Spleen (tissue), 11 donors: ENCODE measurements around the gene EIF2AK3. TPM values are rescaled to one million over a fixed set of nuclear protein-coding genes. Genes with fewer than 3 reads are reported as not detected.

Source experiments
- DNase-seq: peaks from one replicate; pipeline ENCODE4 v3.0.0-alpha.2; 2020
- H3K27ac ChIP-seq, 8 donors: fragments of 200-600 bp; sonication (generic) in 7 of 8; 1 replicate in 4 of 8; 2 replicates in 4 of 8; pipeline versions ENCODE4 v1.5.0 to v1.8.0; 2016 to 2021; ENCODE audit warnings: inconsistent platforms in 4 of 8, mild to moderate bottlenecking in 4 of 8, moderate library complexity in 1 of 8
- H3K27me3 ChIP-seq, 7 donors: fragments of 200-600 bp; sonication (generic) in 6 of 7; replicated peaks in 1 of 7; 1 replicate in 4 of 7; 2 replicates in 3 of 7; pipeline versions ENCODE4 v1.5.0 to v1.8.0; 2016 to 2021; ENCODE audit warnings: inconsistent platforms in 3 of 7, mild to moderate bottlenecking in 1 of 7
- H3K36me3 ChIP-seq, 6 donors: fragments of 200-600 bp; sonication (generic) in 5 of 6; 1 replicate in 4 of 6; 2 replicates in 2 of 6; pipeline versions ENCODE4 v1.5.0 to v1.8.0; 2016 to 2021; ENCODE audit warnings: inconsistent platforms in 2 of 6
- H3K4me1 ChIP-seq, 6 donors: fragments of 200-600 bp; sonication (generic) in 5 of 6; 1 replicate in 3 of 6; 2 replicates in 3 of 6; pipeline versions ENCODE4 v1.5.0 to v1.8.0; 2016 to 2021; ENCODE audit warnings: inconsistent platforms in 3 of 6
- H3K4me3 ChIP-seq, 8 donors: fragments of 200-600 bp; sonication (generic) in 7 of 8; 1 replicate in 4 of 8; 2 replicates in 4 of 8; pipeline versions ENCODE4 v1.5.0 to v1.8.0; 2016 to 2021; ENCODE audit warnings: inconsistent platforms in 4 of 8, mild to moderate bottlenecking in 4 of 8, moderate library complexity in 2 of 8
- H3K9me3 ChIP-seq, 8 donors: fragments of 200-600 bp; sonication (generic) in 7 of 8; 1 replicate in 4 of 8; 2 replicates in 4 of 8; pipeline versions ENCODE4 v1.5.0 to v1.8.0; 2016 to 2021; ENCODE audit warnings: inconsistent platforms in 4 of 8
- CTCF ChIP-seq, 11 experiments: fragments of 200-600 bp in 7 of 11; fragments of 450-650 bp in 4 of 11; sonication (generic) in 4 of 11; IDR thresholded peaks in 8 of 11; conservative IDR thresholded peaks in 3 of 11; 1 replicate in 7 of 11; 2 replicates in 4 of 11; pipeline versions ENCODE4 v1.4.0 to v1.8.0; 2016 to 2021; ENCODE audit warnings: antibody characterized with exemption in 11 of 11, inconsistent platforms in 4 of 11, mild to moderate bottlenecking in 1 of 11
- POLR2A ChIP-seq, 3 donors: fragments of 450-650 bp; IDR thresholded peaks; one replicate each; pipeline ENCODE4 v1.5.1; 2017; ENCODE audit warnings: antibody characterized with exemption in 3 of 3, mild to moderate bottlenecking in 1 of 3
- POLR2AphosphoS5 ChIP-seq, 3 donors: sonication (generic); formaldehyde crosslinking; IDR thresholded peaks; one replicate each; pipeline ENCODE4 v1.5.1; 2017; ENCODE audit warnings: antibody characterized with exemption in 3 of 3
- WGBS, 5 donors: extraction: QIAGEN DNeasy Blood & Tissue Kit in 3 of 5; methylation state at CpG; one replicate each; pipeline versions ENCODE4 v1.1.5 to v1.1.7; 2013 to 2018; 5-methylcytosine and 5-hydroxymethylcytosine counted together
- intact Hi-C: fragments of 100-400 bp; cut with DNase I; formaldehyde crosslinking; loops from one replicate; pipeline ENCODE4 v1.15.0; 2023; ENCODE audit warnings: low total_unique reads
- polyA plus RNA-seq, 3 donors: library from polyadenylated mRNA; stranded (reverse); fragments of 200-250 nt; gene quantifications; one replicate each; pipeline ENCODE4 v1.2.1, GENCODE V29; 2013
- total RNA-seq, 7 donors: library from RNA; depleted of rRNA in 3 of 7; stranded (reverse); fragments of >200 nt in 3 of 7; fragmentation: NEBNext Ultra II Directional in 4 of 7; extraction: Animal tissue kit (Norgen Biotek cat#: 25700) in 4 of 7; gene quantifications; one replicate each; pipeline versions ENCODE4 v1.1.0 to v1.2.1, GENCODE V29; 2016 to 2021
- donor health status: healthy with polysubstance abuse.
- donor health status: DM: no; HTN: no; CAD: no; lungs with moderate emphysema.
- donor health status: DM: no; HTN: no; CAD: no.
- donor health status: Bipolar disorder and iron deficiency.
- donor health status: healthy.
- donor health status: DM: no; HTN: no; CAD: no.
- donor health status: DM: yes; HTN: yes; CAD: no.

The EIF2AK3 gene
- total and polyA plus RNA-seq, 10 donors = 4.3 to 29.8 (median 21.2) TPM

- Histone ChIP-seq H3K36me3 (peaks cover 0 to 93% (median 42%) of the 10 kb centered on the region in 6 donors), H3K27me3 (no peaks in the 10 kb centered on the region), H3K4me1 (peaks cover 0 to 4% (median 0%) of the 10 kb centered on the region in 6 donors), H3K27ac (no peak overlapping the region), H3K4me3 (no peak overlapping the region), H3K9me3 (no peaks in the 10 kb centered on the region)
- no peak for DNase-seq
- intact Hi-C loops = no loop called here
- TF ChIP-seq POLR2AphosphoS5 (IDR thresholded peaks at IDR 0.05) = no peak
- no peak for TF ChIP-seq POLR2A (IDR thresholded peaks at IDR 0.05)
- no peak for TF ChIP-seq CTCF (IDR thresholded peaks at IDR 0.05 in 8 of 11, conservative IDR thresholded peaks at IDR 0.05 in 3 of 11)
- 81 to 92% (median 87%) methylated on average over 3 of the region's 3 CpGs for WGBS, 5 donors
These were observed 66.5 kb downstream of the EIF2AK3 start for GRCh38 chr2:88560619-88561307.

GRCh38 chr2:88557290-88557689 lies 70.0 kb downstream of the EIF2AK3 start:
- no peaks in the 10 kb centered on the region for H3K9me3 ChIP-seq
- H3K27ac ChIP-seq = no peak overlapping the region
- 98 to 100% (median 100%) methylated on average over 1 of the region's 1 CpG for WGBS, 5 donors
- no peaks in the 10 kb centered on the region for H3K27me3 ChIP-seq
- H3K4me3 ChIP-seq = no peak overlapping the region
- no peak for DNase-seq
- H3K36me3 ChIP-seq = peaks cover 0 to 87% (median 40%) of the 10 kb centered on the region in 6 donors
- intact Hi-C loops = no loop called here
- H3K4me1 ChIP-seq = peaks cover 0 to 4% (median 0%) of the 10 kb centered on the region in 6 donors
- TF ChIP-seq CTCF (IDR thresholded peaks at IDR 0.05 in 8 of 11, conservative IDR thresholded peaks at IDR 0.05 in 3 of 11) (no peak), POLR2AphosphoS5 (IDR thresholded peaks at IDR 0.05) (no peak), POLR2A (IDR thresholded peaks at IDR 0.05) (no peak)

- Histone ChIP-seq H3K4me3 (no peak overlapping the region), H3K36me3 (peaks cover 0 to 75% (median 32%) of the 10 kb centered on the region in 6 donors), H3K27me3 (no peaks in the 10 kb centered on the region), H3K4me1 (peaks cover 0 to 4% (median 0%) of the 10 kb centered on the region in 6 donors), H3K9me3 (no peaks in the 10 kb centered on the region), H3K27ac (no peak overlapping the region)
- DNase-seq = no peak
- intact Hi-C loops = no loop called here
- TF ChIP-seq POLR2AphosphoS5 (IDR thresholded peaks at IDR 0.05) (no peak), POLR2A (IDR thresholded peaks at IDR 0.05) (no peak), CTCF (IDR thresholded peaks at IDR 0.05 in 8 of 11, conservative IDR thresholded peaks at IDR 0.05 in 3 of 11) (no peak)
- 59 to 77% (median 59%) methylated on average over 7 of the region's 7 CpGs for WGBS, 5 donors
These were observed 71.2 kb downstream of the EIF2AK3 start for GRCh38 chr2:88556026-88556425.

GRCh38 chr2:88554189-88554588 lies 73.1 kb downstream of the EIF2AK3 start:
- 88 to 95% (median 91%) methylated on average over 5 of the region's 5 CpGs for WGBS, 5 donors

More at GRCh38 chr2:88554189-88554588, 73.1 kb downstream of the EIF2AK3 start:
- H3K4me1 ChIP-seq = no peaks in the 10 kb centered on the region
- peaks cover 0 to 15% (median 5%) of the 10 kb centered on the region in 7 donors for H3K27me3 ChIP-seq
- no peak for DNase-seq
- H3K4me3 ChIP-seq = no peak overlapping the region
- no peak for TF ChIP-seq CTCF (IDR thresholded peaks at IDR 0.05 in 8 of 11, conservative IDR thresholded peaks at IDR 0.05 in 3 of 11)
- H3K36me3 ChIP-seq = peaks cover 0 to 56% (median 22%) of the 10 kb centered on the region in 6 donors
- intact Hi-C loops = no loop called here
- no peak overlapping the region for H3K27ac ChIP-seq
- no peaks in the 10 kb centered on the region for H3K9me3 ChIP-seq
